Right hindlimb (tissue), 1 donor: Measurements from ENCODE around the gene CLIP1.
"Not testable (repeated sequence)": the region's sequence is repeated elsewhere in the genome, so short reads cannot be mapped to it uniquely, and the experiment has no call there.

Source experiments
- DNase-seq: peaks from one replicate; pipeline ENCODE4 v3.0.0-alpha.2; 2018

Gene CLIP1

DNA sequence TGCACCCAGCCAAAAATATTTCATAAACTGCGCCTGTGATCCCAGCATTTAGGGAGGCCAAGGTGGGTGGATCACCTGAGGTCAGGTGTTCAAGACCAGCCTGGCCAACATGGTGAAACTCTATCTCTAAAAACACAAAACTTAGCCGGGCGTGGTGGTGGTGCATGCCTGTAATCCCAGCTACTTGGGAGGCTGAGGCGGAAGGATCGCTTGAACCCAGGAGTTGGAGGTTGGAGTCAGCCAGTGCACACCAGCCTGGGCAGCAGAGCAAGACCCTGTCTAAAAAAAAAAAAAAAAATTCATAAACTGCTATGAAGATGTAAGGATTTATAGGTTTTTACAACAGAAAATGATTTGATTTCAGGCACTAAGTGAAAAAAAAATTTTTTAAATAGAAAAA is 6.6 kb upstream of the CLIP1 start:
- DNase-seq, result not testable (repeated sequence)

DNA sequence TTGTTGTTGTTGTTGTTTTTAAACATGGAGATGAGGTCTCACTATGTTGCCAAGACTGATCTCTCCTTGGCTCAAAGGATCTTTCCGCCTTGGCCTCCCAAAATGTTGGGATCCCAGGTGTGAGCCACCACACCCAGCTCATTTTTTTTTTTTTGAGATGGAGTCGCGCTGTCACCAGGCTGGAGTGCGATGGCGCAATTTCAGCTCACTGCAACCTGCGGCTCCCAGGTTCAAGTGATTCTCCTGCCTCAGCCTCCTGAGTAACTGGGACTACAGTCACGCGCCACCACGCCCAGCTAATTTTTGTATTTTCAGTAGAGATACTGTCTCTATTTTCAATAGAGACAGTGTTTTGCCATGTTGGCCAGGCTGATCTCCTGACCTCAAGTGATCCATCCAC is 4.9 kb upstream of the CLIP1 start:
- DNase-seq, result no peak

DNA sequence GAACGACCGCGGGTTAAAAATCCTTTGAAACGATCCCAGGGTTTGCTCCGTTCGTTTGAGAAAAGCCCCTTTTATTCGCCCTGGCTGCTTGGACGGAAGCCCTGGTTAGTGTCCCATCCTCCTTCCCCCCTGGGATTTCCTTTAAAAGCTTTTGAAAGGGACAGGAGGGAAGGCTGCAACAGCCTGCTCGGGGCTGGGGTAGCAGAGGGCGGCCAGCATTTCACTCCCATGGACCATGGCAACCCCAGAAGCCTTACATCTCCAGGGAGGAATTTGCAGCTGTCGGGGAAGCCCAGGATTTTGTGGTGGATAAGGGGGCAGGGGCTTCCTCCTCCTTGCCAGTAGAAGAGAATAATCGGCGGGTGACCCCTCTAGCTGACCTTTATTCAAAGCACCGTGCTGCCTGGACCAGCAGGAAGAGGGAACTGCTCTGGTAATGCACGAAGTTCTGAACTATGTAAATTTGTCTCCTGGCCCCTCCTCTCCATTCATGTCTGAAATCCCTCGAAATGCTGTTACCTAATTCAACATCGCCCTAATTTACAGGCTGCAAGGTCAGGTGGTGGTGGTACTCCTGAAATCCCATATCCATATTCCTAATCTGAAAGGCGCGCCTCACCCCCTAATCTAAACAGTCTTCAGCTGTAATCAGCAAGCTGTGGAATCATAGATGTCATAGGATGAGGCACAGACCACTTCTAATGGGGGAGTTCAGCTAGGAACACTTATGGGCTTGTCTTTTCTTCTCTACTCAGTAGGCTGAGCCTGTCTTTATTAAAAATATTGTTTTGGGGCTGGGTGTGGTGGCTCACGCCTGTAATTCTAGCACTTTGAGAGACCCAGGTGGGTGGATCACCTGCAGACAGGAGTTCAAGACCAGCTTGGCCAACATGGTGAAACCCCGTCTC is 1.0 kb upstream of the CLIP1 start:
- DNase-seq, result peak; percentile 66

DNA sequence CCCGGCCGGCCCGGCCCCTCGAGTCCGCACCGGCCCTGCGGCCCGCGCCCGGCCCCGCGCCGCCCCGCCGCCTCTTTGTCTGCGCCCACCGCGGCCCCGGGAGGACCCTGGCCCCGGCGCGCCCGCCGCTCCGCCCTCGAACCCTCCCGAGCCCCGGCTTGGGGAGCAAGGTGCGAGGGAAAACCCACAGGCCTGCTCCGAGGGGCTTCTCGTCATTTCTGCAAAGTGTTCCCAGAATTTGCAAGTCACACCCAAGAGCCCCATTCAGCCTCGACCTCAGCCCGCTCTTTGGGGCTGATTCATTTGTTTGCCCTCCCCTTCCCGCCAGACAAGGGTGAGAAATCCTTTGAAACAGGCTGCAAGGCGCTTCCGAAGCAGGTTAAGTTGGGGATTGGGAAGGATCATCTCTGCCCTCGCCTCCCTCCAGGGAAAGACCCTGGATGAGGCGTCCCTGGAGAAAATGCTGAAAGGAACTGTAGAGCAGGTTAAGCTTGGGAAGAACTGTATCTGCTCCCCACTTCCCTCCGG is 325 bp upstream of the CLIP1 start:
- DNase-seq, result peak; percentile 45

DNA sequence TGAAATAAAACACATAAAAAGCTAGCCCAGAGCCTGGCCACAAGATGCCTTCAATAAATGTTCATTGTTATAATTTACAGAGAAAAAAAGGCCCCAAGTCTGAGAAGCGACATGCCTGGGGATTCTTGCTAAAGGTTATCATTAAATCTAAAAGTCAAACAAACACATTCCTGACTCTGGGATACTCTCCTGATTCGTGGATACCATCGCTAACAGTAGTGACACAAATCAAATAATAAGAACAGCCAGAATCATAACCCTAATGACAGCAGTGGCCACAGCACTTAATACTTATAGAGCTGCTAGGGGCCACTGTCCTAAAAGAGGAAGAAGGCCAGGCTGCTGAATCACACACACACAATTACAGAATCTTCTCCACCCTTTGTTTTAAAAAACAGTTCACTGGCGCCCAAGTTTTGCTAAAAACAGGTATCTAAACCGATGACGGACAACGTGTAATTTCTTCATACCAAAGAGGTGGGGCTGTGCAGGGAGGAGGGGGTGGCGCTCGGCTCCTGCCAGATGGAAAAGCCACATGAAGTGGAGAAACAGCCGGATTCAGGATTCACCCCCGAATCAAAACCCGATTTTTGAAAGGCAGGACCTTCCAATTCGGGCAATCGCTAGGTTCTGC is 1.2 kb downstream of the CLIP1 start:
- peak; percentile 66 for DNase-seq

DNA sequence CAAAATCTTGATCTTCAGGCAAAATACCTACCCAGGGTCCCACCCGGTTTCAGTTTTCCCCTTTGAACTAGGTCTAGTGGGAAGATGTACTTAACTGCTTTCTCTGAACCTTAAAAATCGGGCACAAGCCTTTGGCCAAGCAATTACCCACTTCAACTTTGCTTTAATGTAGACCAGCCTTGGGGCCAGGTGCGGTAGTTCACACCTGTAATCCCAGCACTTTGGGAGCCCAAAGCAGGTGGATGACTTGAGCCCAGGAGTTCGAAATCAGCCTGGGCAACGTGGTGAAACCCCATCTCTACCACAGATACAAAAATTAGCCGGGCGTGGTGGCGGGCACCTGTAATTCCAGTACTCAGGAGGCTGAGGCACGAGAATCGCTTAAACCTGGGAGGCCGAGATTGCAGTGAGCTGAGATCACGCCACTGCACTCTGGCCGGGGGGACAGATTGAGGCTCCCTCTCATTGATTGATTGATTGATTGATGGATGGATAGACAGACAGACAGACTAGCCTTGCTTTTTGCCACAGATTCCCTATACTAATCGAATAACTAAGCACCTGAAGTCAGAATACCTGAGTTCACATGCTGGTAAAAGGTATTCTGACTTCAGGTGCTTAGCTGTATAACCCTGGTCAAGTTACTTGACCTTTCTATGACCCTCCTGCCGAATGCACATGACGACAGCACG is 1.9 kb downstream of the CLIP1 start:
- DNase-seq, result no peak

DNA sequence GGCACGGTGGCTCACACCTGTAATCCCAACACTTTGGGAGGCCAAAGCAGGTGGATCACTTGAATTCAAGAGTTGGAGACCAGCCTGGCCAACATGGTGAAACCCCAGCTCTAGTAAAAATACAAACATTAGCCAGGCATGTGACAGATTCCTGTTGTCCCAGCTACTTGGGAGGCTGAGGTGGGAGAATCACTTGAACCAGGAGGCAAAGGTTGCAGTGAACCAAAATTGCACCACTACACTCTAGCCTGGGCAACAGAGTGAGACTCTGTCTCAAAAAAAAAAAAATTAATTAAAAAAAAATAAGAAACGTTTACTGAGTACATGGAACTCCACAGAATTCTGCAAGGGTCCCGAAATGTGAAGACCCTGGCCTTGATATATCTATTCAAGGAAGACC is 3.4 kb downstream of the CLIP1 start:
- DNase-seq, result not testable (repeated sequence)

DNA sequence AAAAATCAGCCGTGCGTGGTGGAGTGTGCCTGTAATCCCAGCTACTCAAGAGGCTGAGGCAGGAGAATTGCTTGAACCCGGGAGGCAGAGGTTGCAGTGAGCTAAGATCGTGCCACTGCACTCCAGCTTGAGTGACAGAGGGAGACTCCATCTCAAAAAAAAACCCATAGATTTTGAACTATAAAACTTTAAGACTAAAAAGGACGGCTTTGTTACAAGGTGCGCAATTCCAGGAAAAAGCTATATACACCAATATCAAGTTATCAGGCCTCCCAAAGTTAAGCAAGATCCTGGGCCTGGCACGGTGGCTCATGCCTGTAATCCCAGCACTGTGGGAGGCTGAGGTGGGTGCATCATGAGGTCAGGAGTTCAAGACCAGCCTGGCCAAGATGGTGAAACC is 6.8 kb downstream of the CLIP1 start:
- DNase-seq, result not testable (repeated sequence)

DNA sequence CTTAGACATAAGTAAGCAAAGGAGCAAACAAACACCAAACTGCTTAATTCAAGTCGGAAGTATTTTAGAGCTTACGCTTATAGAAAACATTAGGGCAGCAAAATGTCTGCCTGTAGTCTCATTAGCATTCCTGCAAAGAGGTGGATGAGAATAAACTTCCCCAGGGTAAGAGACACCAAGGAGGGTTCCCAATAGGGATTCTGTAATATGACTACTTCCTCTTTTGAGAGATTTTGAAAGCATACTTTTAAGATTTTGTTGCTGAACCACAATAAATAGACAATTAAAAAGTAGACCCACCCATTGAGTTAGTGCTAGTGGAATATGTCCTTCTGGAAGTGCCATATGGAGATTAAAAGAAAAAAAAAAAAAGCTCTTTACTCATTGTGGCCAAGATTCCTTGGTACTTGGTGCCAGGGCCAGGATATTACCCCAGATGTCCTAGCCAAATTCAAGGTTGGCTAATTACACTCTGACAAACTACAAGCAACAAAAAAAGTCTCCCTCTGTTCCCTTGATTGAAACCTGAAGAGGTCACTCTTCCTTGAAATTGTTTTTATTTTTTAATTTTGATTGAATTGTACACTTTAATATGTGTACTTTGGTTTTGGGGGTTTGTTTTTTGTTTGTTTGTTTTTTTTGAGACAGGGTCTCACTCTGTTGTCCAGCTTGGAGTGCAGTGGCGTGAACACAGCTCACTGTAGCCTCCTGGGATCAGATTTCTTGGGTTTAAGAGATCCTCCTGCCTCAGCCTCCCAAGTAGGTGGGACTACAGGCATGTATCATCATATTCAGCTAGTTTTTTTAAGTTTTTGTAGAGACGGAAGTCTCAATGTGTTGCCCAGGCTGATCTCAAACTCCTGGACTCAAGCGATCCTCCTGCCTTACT is 8.7 kb downstream of the CLIP1 start:
- DNase-seq, result no peak

DNA sequence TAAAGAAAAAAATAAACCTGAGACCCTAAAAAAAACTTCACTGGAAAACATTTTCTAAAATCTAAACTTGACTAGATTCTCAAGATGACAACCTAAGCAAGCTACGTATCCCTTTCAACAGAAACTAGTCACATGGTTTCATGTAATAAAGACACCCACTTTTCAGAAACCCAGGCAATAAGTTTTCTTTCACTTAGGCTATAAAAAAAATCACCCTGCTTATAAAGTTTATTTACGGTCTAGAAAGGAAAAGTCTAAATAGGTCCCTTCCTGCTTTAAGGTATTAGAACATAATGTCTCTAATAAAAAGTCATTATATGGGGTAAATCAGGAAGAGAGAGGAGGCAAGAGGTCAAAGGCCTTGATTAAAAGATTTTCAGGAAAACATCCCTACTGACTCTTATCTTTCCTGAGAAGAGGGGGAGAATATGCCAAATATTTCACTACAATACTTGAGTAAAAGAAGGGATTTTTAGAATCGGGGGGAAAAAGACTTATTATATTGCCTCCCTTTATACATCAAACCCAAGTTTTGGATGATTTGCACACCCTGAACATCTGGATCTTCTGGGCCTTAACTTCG is 9.5 kb downstream of the CLIP1 start:
- DNase-seq, result no peak

DNA sequence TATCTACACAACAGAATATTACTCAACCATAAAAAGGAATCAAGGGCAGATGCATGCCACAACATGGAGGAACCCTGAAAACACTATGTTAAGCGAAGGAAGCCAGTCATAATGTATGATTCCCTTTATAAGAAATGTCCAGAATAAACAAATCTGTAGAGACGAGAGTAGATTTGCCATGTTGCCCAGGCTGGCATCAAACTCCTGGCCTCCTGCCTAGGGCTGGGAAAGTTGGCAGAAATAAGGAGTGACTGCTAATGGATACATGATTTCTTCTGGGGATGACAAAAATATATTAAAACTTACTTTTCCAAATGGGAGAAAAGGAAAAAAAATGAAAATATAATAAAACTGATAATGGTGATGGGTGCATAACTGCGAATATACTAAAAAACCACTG is 10.9 kb downstream of the CLIP1 start:
- DNase-seq, result no peak

DNA sequence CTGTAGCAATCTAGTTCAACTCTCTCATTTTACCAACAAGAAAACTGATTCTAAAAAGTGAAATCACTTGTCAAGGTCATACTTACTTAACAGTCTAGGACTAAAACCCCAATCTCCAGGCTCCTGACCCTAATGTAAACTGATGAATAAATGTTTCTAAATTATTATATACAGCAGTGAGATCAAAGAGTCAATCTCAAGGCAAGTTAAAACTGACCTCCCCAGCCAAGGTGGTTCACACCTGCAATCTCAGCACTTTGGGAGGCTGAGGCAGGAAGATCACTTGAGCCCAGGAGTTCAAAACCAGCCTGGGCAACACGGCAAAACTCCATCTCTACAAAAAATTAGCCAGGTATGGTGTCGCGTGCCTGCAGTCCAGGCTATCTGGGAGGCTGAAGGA is 15.3 kb downstream of the CLIP1 start:
- DNase-seq, result no peak

DNA sequence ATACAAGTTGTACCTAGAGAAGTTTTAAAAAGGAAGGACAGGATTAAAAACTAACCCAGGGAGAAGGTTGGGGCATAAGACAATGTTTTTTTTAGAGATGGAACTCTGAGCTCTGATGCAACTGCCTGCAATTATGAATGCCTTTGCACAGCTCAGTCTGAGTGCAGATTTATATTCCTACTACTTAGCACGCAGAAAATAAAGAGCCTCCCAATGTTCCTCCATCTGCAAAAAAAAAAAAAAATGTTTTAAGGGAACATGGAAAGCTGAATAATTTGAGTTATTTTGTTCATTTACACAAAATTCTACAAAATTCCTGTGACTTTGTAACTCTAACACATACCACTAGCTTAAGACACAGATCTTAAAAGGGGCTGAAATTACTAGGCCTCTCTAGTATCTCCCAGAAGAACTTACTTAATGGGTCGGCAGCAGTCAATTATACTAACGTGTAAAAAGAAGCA is 15.7 kb downstream of the CLIP1 start:
- DNase-seq, result no peak

DNA sequence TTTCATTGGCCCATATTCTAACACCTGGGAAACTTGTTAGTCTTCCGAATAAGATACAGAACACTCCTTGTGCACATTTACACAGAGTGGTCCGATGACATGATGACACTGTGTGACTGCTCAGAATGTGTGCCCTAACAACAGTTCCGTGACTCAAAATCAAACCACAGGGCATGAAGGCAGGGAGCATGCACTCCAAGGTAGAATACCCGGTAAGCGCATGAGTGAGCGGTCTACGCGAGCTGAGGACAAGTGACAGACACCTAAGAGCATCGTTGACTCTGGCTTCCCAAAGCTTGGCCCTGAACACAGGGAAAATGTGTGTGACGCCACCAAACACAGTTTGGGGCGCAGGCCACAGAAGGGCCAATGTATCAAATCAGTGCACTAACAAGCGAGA is 18.6 kb downstream of the CLIP1 start:
- DNase-seq, result no peak

DNA sequence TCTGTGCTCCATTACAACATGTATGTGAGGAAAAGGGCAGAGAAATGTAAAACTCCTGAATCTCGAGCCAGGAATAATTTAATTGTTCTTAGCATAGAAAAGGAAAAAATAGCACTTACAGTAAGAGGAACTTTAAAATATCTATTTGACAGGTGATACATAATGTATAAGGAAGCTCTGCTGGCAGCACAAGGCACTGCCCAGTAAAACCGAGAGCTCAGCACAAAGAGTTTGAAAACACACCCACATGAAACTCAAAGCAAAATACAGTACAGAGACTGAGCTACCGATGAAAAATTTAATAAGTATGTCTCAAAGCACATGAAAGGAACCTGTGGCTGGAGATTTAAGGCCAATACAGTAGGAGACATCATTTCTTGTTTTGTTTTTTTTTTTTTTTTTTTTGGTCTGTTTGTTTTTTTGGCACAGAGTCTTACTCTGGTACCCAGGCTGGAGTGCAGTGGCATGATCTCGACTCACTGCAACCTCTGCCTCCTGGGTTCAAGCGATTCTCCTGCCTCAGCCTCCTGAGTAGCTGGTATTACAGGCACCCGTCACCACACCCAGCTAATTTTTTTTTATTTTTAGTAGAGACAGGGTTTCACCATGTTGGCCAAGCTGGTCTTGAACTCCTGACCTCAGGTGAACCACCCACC is 19.2 kb downstream of the CLIP1 start:
- DNase-seq, result no peak

DNA sequence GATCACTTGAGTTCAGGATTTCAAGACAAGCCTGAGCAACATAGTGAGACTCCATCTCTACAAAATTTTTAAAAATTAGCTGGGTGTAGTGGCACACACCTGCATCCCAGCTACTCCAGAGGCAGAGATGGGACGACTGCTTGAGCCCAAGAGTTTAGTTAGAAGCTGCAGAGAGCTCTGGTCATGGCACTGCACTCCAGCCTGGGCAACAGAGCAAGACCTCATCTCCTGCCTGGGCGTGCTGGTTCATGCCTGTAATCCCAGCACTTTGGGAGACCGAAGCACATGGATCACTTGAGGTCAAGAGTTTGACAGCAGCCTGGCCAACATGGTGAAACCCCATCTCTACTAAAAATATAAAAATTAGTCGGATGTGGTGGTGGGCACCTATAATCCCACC is 20.2 kb downstream of the CLIP1 start:
- DNase-seq, result no peak

DNA sequence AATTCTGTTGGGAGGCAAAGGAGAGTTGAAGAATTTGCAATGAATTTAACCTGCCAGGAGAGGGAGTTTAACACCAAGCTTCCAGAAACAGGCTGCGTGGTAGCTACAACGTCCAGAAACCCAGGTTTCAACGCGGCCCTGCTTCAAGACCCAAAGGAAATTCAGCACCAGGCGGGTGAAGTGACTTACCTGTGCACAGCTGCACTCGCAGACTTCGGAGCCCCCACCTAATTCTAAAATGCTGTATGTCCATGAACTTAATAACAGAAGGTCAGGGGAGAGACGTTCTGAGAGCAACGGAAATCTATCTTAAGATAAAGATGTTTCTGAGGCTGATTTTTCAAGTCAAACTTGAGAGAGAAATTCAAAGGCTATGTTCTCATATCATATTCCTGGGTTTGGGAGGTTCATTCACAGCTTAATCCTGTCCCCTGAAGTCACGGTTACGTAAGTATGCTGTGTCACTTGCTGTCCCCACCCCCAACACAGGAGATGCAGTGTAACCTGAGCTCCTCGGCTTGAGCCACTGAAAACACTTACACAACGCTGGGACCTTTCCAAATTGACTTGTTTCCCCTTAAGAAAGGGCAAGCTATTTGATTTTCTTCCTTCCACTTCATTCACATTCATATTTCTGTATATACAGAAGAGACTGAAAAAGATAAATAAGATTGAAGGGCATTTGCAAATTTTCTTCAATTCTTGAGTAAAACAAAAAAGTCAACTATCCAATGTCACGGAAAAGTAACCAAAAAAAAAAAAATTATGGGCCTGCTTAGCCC is 22.7 kb downstream of the CLIP1 start:
- peak; percentile 59 for DNase-seq

DNA sequence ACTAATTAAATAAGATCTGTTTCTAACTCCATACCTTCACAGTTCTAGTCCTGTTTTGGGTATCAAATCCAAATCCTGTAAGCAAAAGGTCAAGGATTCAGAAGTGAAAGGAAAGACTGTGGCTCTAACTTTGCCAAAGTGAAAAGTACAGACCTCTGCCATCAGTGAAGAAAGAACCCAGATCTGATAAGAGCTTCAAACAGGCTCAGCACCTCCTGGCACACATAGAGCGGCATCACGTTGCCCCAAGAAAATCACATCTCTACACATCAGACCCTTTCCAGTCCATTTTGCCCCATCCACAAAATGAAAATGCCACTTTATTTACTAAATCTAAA is 23.2 kb downstream of the CLIP1 start:
- no peak for DNase-seq

DNA sequence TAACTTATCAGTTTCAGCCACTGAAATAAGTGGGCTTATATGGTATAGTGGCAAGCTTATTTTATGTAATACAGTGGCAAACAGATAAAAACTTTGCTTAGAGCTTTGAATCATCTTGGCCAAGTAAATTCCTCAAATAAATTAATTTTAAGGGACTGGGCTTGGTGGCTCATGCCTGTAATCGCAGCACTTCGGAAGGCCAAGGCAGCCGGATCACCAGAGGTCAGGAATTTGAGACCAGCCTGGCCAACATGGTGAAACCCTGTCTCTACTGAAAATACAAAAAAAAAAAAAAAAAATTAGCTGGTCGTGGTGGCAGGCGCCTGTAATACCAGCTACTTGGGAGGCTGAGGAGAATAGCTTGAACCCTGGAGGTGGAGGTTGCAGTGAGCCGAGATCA is 24.5 kb downstream of the CLIP1 start:
- not testable (repeated sequence) for DNase-seq

DNA sequence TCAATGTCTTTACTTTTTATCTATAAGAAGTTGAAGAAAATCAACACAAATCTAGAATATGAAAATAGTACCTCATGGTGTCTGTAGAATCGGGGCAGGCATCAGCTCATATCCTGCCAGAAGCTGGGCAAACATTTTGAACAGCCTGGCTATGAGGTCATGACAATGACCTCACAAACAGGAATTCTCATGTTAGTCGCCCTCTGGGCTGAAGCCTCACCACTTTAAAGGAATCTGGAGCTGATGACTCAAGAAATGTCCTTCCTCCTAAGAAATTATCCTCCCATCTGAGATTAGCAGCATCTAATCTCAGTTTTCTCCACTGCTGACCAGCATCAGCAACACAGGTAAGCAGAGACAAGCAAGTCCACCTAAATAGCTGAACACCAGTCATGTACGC is 27.1 kb downstream of the CLIP1 start:
- no peak for DNase-seq
